G401 (cell line): Measurements from ENCODE around the gene CPED1. TPM values are rescaled to one million over a fixed set of nuclear protein-coding genes. Genes with fewer than 3 reads are reported as not detected.
"Not testable (repeated sequence)": the region's sequence is repeated elsewhere in the genome, so short reads cannot be mapped to it uniquely, and the experiment has no call there.

Experiments used
- DNase-seq: peaks from one replicate; pipeline ENCODE4 v3.0.0-alpha.2; 2015; ENCODE audit warnings: low spot score
- in situ Hi-C: cut with HindIII; loops from 2 replicates; pipeline ENCODE4 v1.10.0; 2016; ENCODE audit warnings: low sequenced_read_pairs, mixed read lengths
- total RNA-seq: library from RNA; depleted of rRNA; stranded (reverse); fragments of >200 nt; shearing (Covaris generic); gene quantifications from 2 replicates; pipeline ENCODE4 v1.2.3, GENCODE V29; 2014

The CPED1 gene
- total RNA-seq, 1 experiment from 2014 or later, result 30.7 TPM

GRCh38 chr7:120973849-120974248, 14.7 kb upstream of the CPED1 start:
- in situ Hi-C loops, result no loop called here
- DNase-seq, result no peak

GRCh38 chr7:120979765-120980499, 8.6 kb upstream of the CPED1 start:
- no peak for DNase-seq
- in situ Hi-C loops, result no loop called here

DNA sequence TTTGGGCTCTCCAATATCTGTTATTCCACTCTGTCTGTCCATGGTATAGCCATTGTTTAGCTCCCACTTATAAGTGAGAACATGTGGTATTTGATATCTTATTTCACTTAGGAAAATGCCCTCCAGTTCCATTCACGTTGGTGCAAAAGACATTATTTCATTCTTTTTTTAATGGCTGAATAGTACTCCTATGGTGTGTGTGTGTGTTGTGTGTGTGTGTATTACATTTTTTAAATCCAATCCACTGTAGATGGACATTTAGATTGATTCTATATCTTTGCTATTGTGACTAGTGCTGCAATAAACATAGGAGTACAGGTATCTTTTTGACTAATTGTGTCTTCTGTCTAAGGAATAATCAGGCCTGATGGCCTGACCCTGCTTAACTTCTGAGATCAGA, 7.4 kb upstream of the CPED1 start:
- in situ Hi-C loops, result no loop called here
- DNase-seq, result no peak

- DNase-seq, result no peak
- in situ Hi-C loops, result no loop called here
These were observed 6.5 kb upstream of the CPED1 start for GRCh38 chr7:120981888-120982615.

DNA sequence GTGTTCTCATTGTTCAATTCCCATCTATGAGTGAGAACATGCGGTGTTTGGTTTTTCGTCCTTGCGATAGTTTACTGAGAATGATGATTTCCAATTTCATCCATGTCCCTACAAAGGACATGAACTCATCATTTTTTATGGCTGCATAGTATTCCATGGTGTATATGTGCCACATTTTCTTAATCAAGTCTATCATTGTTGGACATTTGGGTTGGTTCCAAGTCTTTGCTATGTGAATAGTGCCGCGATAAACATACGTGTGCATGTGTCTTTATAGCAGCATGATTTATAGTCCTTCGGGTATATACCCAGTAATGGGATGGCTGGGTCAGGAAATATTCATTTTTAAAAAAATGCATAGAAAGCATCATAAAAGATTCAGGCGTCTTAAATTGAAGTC, 4.9 kb upstream of the CPED1 start:
- DNase-seq, in situ Hi-C loops: not testable (repeated sequence)

GRCh38 chr7:120984406-120984805, 4.1 kb upstream of the CPED1 start:
- in situ Hi-C loops, result no loop called here
- no peak for DNase-seq

- in situ Hi-C loops, result no loop called here
- DNase-seq, result no peak
These were observed 3.3 kb upstream of the CPED1 start for GRCh38 chr7:120985130-120985758.

DNA sequence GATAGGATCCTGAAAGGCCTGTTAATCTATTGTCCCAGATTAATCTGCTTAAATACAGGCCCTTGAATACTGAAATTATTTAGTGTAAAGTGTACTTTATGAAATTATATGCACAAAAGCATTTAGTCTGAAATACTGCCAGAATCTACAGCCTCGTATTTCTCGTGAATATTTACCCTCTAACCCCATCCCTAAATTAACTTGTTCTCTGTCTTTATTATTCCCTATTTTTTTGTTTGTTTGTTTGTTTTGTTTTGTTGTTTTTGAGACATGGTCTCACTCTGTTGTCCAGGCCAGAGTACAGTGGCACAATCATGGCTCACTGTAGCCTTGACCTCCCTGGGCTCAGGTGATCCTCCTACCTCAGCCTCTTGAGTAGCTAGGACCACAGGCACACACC, 2.7 kb upstream of the CPED1 start:
- in situ Hi-C loops, result no loop called here
- no peak for DNase-seq

DNA sequence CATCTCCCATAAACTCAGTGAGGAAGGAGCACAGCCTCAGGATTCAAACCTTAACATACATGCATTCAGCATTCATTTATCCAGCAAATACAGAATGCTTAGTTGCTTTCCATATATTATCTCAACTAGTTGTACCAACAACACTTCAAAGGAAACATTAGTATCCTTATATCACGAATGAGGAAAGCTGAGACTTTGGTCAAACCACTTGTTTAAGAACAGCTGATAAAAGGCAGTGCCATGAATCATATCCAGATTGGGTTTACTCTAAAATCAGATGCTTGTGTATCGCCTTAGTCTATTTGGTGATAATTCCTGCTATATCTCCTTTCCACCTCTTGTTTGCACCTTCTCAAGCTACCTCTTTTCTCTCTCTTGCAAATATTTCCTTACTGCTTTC, 1.9 kb upstream of the CPED1 start:
- in situ Hi-C loops, result no loop called here
- no peak for DNase-seq

DNA sequence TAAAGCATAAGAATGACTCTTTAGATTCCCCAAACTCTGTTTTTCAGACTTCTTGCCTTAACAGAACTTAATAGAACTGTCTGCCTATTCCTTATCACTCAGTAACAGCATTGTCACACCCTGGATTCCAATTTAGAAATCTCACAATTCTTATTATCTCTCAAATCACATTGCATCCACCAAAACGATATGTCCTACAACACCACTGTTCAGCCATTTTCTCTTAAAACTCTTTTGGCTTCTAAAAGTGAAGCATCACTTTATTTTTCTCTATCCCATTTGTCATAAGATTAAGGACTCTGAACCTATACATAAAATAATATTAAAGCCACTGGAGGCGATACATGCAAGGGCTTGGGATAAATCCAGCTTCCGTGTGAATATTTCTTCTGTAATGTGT, 1.2 kb upstream of the CPED1 start:
- DNase-seq, result no peak
- in situ Hi-C loops, result no loop called here

DNA sequence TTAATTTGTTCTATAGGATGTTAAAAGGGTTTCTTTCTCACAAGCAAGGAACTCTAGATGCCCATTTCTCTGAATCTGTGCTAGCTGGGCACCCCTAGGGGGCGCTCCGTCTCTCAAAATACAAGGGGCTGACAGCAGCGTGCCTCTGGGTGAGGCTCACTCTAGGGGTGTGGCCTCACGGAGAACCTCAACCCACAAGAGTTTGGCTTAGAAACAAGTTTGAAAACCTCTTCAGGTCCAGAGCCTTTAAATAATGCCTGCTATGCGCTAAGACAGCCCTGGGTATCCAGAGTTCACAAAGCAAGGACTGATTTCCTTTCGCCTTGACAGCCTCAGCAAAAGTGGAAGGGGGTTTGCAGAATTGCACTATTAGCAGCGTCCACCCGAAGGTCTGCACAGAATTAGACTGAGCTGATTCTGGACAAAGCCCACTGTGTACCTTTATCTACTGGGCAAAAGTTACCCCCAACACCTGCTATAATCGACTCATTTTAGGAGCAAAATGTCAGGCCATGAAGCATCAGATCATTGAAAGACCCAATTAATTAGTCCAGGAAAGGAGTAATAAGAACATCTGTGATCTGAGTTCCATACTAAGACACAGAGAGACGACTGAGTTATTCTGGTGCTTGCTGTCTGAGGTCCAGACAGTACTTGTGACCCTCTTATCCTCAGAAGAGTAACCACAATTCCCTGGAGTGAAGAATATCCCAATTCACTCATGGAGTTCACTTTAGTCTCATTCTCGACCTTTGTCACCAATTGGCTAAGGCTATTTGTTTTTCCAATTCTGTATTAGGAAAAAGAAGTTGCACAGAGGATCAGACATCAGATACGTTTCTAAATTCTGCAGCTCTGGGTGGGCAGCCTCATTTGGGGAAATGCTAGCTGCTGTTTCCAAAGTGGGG, 574 bp upstream of the CPED1 start:
- peak; percentile 89 for DNase-seq
- in situ Hi-C loops, result no loop called here

DNA sequence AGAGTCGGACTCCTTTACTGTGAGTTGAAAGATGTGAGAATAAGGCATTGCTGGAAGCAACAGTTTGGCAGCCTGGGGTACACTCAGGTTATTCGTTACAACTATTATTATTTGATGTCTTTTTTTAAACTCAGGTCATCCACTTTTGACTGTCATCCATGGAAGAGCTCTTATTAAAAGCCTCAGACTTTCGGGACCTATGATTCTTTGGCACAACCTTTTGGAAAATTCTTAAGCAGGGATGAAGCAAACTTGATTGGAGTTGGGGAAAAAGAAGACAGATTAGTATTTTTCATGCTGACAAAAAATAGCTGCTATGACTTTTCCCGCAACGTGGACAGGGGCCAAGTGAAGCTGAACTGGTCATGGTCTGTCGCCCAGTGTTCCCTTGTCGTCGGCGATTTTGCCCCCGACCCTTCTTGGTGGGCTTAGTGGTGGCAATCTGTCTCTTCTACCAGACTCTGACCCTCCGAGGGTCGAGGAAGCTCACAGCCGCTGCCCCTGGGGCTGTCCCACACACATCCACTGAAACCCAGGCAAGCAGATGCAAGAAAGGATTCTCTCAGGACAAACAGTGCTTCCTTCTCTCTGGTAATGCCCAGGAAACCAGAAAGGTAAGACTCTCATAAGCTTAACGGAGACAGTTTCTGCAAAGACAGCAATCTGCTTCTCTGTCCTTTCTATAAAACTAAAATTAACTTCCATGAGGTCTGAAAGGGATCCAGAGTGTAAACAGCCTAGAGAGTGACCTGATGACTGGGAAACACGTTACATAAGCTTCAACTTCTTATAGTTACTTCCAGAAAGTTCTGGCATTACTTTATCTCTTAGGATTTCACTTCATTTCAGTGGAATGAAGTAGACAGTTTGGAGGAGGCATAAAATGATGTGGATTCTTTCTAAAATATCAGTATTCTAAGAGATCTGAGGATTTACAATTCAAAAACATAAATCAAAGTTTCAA, 1.0 kb downstream of the CPED1 start:
- in situ Hi-C loops, result no loop called here
- DNase-seq, result peak; percentile 26

DNA sequence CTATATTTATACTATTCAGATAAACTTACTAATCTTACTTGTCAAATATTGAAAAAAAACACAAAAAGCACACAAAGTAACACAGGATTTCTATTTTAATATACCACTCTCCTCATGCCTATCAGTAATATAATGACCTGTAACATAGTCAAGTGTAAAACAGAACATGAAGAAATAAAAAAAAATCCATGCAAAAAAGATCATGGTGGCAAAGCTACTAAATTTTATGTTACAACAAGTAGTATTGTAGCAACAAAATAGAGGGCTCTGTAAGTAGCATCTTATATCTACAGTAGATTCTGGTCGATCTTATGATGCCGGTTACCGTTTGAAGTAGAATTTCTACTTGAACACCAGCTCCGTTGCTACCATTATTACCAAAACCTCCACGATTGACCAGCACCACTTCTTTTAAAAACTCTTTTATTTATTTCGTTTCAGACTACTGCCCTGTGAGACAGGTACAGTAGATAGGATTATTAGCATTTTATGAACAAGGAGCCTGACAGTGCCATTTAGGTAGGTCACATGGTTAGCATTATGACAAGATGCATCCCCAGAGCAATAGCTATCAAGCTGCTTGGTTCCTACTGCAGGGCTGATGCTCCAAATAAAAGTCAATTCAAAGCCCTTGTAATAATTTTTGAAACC, 2.1 kb downstream of the CPED1 start:
- in situ Hi-C loops, result no loop called here
- no peak for DNase-seq

GRCh38 chr7:120991161-120991560, 2.6 kb downstream of the CPED1 start:
- no peak for DNase-seq
- in situ Hi-C loops, result no loop called here

- no peak for DNase-seq
- in situ Hi-C loops, result no loop called here
These were observed 3.1 kb downstream of the CPED1 start for GRCh38 chr7:120991581-120991980.

- in situ Hi-C loops, result no loop called here
- DNase-seq, result no peak
These were observed 3.9 kb downstream of the CPED1 start for GRCh38 chr7:120992272-120992964.

GRCh38 chr7:120992965-120993494, 4.5 kb downstream of the CPED1 start:
- DNase-seq, result no peak
- in situ Hi-C loops, result no loop called here
